RPMI7951 (cell line): ENCODE measurements around the gene FLNB. TPM values are rescaled to one million over a fixed set of nuclear protein-coding genes. Genes with fewer than 3 reads are reported as not detected.
A peak's percentile ranks its signal among the peaks of the same experiment; 100 is the strongest.

Source experiments
- DNase-seq: peaks from one replicate; pipeline ENCODE4 v3.0.0-alpha.2; 2012; ENCODE audit warnings: low read depth
- total RNA-seq: library from RNA; depleted of rRNA; stranded (reverse); fragments of >200 nt; shearing (Covaris generic); gene quantifications from 2 replicates; pipeline ENCODE4 v1.2.3, GENCODE V29; 2014

FLNB gene
- total RNA-seq, 1 experiment from 2014 or later: 104 TPM

GRCh38 chr3:58161435-58162398, 153.5 kb downstream of the FLNB start:
- DNase-seq: peak; percentile 98

- no peak for DNase-seq
These were observed 155.0 kb downstream of the FLNB start for GRCh38 chr3:58163234-58163633.

- peak; percentile 88 for DNase-seq
These were observed 156.1 kb downstream of the FLNB start for GRCh38 chr3:58164199-58164879.

GRCh38 chr3:58164906-58165821, 156.9 kb downstream of the FLNB start:
- no peak for DNase-seq

GRCh38 chr3:58167431-58168351, 159.5 kb downstream of the FLNB start:
- peak; percentile 69 for DNase-seq

GRCh38 chr3:58168498-58168897, 160.3 kb downstream of the FLNB start:
- DNase-seq: no peak

- DNase-seq: no peak
These were observed 161.1 kb downstream of the FLNB start for GRCh38 chr3:58169371-58169770.

GRCh38 chr3:58170376-58170775, 162.2 kb downstream of the FLNB start:
- DNase-seq: no peak

GRCh38 chr3:58171126-58171525, 162.9 kb downstream of the FLNB start:
- no peak for DNase-seq

GRCh38 chr3:58173029-58173668, 164.9 kb downstream of the FLNB start:
- DNase-seq: no peak

GRCh38 chr3:58173669-58174398, 165.6 kb downstream of the FLNB start:
- peak; percentile 33 for DNase-seq

- no peak for DNase-seq
These were observed 166.9 kb downstream of the FLNB start for GRCh38 chr3:58175187-58175436.

- peak; percentile 45 for DNase-seq
These were observed 167.4 kb downstream of the FLNB start for GRCh38 chr3:58175437-58176184.

- DNase-seq: no peak
These were observed 167.9 kb downstream of the FLNB start for GRCh38 chr3:58176185-58176530.

- no peak for DNase-seq
These were observed 168.7 kb downstream of the FLNB start for GRCh38 chr3:58176827-58177489.

GRCh38 chr3:58177747-58178527, 169.7 kb downstream of the FLNB start:
- peak; percentile 76 for DNase-seq

GRCh38 chr3:58178528-58179234, 170.5 kb downstream of the FLNB start:
- no peak for DNase-seq
